K562 (cell line): ENCODE measurements around the gene YPEL5. TPM values are rescaled to one million over a fixed set of nuclear protein-coding genes. Genes with fewer than 3 reads are reported as not detected.

Experiments used
- CBFA2T3 ChIP-seq: fragments of 450-650 bp; IDR thresholded peaks from 2 replicates; pipeline ENCODE4 v1.6.1; 2017
- CBX2 ChIP-seq: fragments of 200-600 bp; sonication (generic); IDR thresholded peaks from one replicate; pipeline ENCODE4 v1.6.1; 2012; ENCODE audit warnings: mild to moderate bottlenecking, low read length, inconsistent platforms; ENCODE audit not compliant: insufficient read depth, poor library complexity, severe bottlenecking
- L3MBTL2 ChIP-seq: fragments of 450-650 bp; IDR thresholded peaks from 2 replicates; pipeline ENCODE4 v1.6.1; 2016; ENCODE audit warnings: mild to moderate bottlenecking, moderate library complexity
- MAFG ChIP-seq: fragments of 450-650 bp; conservative IDR thresholded peaks from 2 replicates; pipeline ENCODE4 v1.6.1; 2016; ENCODE audit warnings: missing genetic modification characterization, missing compliant biosample characterization
- RBM14 ChIP-seq: fragments of 200-400 bp; formaldehyde crosslinking; IDR thresholded peaks from 2 replicates; pipeline ENCODE4 v1.6.1; 2018; ENCODE audit warnings: low read depth, mild to moderate bottlenecking, low read length, moderate library complexity, borderline replicate concordance; ENCODE audit not compliant: insufficient read depth
- STAT5A ChIP-seq: IDR thresholded peaks from 2 replicates; pipeline ENCODE4 v1.6.1; 2012; ENCODE audit warnings: low read length, inconsistent platforms, borderline replicate concordance
- ZNF133 ChIP-seq: fragments of 250-450 bp; sonication (Bioruptor Pico); IDR thresholded peaks from 2 replicates; pipeline ENCODE4 v1.4.0; 2020; ENCODE audit warnings: mild to moderate bottlenecking
- ZNF140 ChIP-seq: fragments of 250-450 bp; sonication (Bioruptor Pico); IDR thresholded peaks from 2 replicates; pipeline ENCODE4 v1.8.0; 2021; ENCODE audit warnings: moderate library complexity, mild to moderate bottlenecking, inconsistent platforms
- ZNF239 ChIP-seq: fragments of 250-450 bp; sonication (Bioruptor Pico); IDR thresholded peaks from 2 replicates; pipeline ENCODE4 v1.4.0; 2020; ENCODE audit warnings: mild to moderate bottlenecking
- ZNF431 ChIP-seq: sonication (generic); formaldehyde crosslinking; IDR thresholded peaks from 2 replicates; pipeline ENCODE4 v1.8.0; 2022; ENCODE audit warnings: mild to moderate bottlenecking, missing genetic modification reagents
- ZNF436 ChIP-seq: fragments of 250-450, 450-650 bp; sonication (Bioruptor Pico); formaldehyde crosslinking; IDR thresholded peaks from 2 replicates; pipeline ENCODE4 v1.7.0; 2020; ENCODE audit warnings: mild to moderate bottlenecking
- polyA plus RNA-seq, 8 experiments: library from polyadenylated mRNA; depleted of rRNA in 4 of 8; stranded (reverse) in 5 of 8; unstranded in 3 of 8; fragments of >200 nt; fragmentation: Nextera tagmentation in 2 of 8; fragmentation: Illumina TruSeq in 1 of 8; extraction: Ambion mirVana in 2 of 8; extraction: Trizol in 1 of 8; gene quantifications; 2 replicates each; pipeline versions ENCODE4 v1.2.1 to v1.2.3, GENCODE V29; 2011 to 2014; ENCODE audit warnings: inconsistent platforms in 1 of 8, missing spikeins in 1 of 8
- total RNA-seq, 7 experiments: library from RNA; depleted of rRNA in 6 of 7; stranded (reverse); fragments of >200 nt in 6 of 7; fragmentation: Illumina TruSeq in 2 of 7; extraction: Trizol in 2 of 7; gene quantifications; 2 replicates each; pipeline versions ENCODE4 v1.2.1 to v1.2.3, GENCODE V29; 2011 to 2021; ENCODE audit warnings: low replicate concordance in 1 of 7
- TF ChIP-seq, protein P1 (sequence below): sonication (generic); formaldehyde crosslinking; IDR thresholded peaks from 2 replicates; pipeline ENCODE4 v1.8.0; 2023; ENCODE audit warnings: missing genetic modification reagents, mild to moderate bottlenecking, borderline replicate concordance
- TF ChIP-seq, protein P2 (sequence below): sonication (generic); formaldehyde crosslinking; IDR thresholded peaks from 2 replicates; pipeline ENCODE4 v1.8.0; 2022; ENCODE audit warnings: missing genetic modification reagents, mild to moderate bottlenecking, moderate library complexity, borderline replicate concordance
- TF ChIP-seq, protein P3 (sequence below): fragments of 250-450 bp; sonication (Bioruptor Pico); IDR thresholded peaks from 2 replicates; pipeline ENCODE4 v1.4.0; 2020; ENCODE audit warnings: mild to moderate bottlenecking, moderate library complexity
- TF ChIP-seq, protein P4 (sequence below): sonication (generic); formaldehyde crosslinking; IDR thresholded peaks from 2 replicates; pipeline ENCODE4 v1.8.0; 2022; ENCODE audit warnings: missing genetic modification reagents, mild to moderate bottlenecking, borderline replicate concordance
- TF ChIP-seq, protein P5 (sequence below): fragments of 450-650 bp; formaldehyde crosslinking; IDR thresholded peaks from 2 replicates; pipeline ENCODE4 v1.4.0; 2020; ENCODE audit warnings: mild to moderate bottlenecking, moderate library complexity

YPEL5 gene
- total and polyA plus RNA-seq, 9 of the 15 experiments (the other 6 are each of a cell fraction or from before 2014, with no cell fraction given) = 5.4 to 34.4 (median 12.3) TPM

DNA sequence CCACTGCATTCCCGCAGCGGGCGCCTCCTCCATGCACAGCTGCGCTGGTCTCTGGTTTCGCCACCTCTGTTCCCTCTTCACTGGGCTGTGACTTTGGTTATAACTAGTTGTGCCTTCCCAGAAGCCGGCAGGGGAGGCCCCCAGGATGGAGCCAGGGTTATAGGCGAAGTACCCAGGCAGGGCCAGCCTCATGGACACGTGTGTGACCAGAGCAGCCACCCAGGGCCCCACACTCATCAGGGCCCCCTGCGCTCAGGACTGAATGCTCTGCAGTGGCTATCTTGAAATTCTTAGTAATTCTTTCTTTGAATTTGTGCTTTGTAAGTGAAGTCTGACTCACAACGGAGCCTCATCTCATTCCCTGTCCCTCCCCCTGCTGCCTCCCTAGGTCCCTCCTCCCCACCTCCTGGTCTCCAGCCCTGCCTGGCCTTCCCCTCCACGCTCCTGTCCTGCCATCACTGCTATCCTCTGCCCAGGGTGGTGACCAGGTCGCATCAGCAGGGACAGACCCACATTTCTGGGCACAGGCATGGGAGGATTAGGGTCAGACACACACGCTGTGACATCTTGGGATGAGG, 46.4 kb downstream of the YPEL5 start (continued):
- TF ChIP-seq, protein P1, sequence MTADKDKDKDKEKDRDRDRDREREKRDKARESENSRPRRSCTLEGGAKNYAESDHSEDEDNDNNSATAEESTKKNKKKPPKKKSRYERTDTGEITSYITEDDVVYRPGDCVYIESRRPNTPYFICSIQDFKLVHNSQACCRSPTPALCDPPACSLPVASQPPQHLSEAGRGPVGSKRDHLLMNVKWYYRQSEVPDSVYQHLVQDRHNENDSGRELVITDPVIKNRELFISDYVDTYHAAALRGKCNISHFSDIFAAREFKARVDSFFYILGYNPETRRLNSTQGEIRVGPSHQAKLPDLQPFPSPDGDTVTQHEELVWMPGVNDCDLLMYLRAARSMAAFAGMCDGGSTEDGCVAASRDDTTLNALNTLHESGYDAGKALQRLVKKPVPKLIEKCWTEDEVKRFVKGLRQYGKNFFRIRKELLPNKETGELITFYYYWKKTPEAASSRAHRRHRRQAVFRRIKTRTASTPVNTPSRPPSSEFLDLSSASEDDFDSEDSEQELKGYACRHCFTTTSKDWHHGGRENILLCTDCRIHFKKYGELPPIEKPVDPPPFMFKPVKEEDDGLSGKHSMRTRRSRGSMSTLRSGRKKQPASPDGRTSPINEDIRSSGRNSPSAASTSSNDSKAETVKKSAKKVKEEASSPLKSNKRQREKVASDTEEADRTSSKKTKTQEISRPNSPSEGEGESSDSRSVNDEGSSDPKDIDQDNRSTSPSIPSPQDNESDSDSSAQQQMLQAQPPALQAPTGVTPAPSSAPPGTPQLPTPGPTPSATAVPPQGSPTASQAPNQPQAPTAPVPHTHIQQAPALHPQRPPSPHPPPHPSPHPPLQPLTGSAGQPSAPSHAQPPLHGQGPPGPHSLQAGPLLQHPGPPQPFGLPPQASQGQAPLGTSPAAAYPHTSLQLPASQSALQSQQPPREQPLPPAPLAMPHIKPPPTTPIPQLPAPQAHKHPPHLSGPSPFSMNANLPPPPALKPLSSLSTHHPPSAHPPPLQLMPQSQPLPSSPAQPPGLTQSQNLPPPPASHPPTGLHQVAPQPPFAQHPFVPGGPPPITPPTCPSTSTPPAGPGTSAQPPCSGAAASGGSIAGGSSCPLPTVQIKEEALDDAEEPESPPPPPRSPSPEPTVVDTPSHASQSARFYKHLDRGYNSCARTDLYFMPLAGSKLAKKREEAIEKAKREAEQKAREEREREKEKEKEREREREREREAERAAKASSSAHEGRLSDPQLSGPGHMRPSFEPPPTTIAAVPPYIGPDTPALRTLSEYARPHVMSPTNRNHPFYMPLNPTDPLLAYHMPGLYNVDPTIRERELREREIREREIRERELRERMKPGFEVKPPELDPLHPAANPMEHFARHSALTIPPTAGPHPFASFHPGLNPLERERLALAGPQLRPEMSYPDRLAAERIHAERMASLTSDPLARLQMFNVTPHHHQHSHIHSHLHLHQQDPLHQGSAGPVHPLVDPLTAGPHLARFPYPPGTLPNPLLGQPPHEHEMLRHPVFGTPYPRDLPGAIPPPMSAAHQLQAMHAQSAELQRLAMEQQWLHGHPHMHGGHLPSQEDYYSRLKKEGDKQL (CRISPR knock-in tag) = no peak
- TF ChIP-seq ZNF140 (CRISPR knock-in tag) = no peak
- TF ChIP-seq RBM14 = no peak
- no peak for TF ChIP-seq ZNF239 (CRISPR knock-in tag)
- TF ChIP-seq, protein P2, sequence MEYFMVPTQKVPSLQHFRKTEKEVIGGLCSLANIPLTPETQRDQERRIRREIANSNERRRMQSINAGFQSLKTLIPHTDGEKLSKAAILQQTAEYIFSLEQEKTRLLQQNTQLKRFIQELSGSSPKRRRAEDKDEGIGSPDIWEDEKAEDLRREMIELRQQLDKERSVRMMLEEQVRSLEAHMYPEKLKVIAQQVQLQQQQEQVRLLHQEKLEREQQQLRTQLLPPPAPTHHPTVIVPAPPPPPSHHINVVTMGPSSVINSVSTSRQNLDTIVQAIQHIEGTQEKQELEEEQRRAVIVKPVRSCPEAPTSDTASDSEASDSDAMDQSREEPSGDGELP (CRISPR knock-in tag) = peak; percentile 71
- no peak for TF ChIP-seq CBX2
- TF ChIP-seq, protein P3, sequence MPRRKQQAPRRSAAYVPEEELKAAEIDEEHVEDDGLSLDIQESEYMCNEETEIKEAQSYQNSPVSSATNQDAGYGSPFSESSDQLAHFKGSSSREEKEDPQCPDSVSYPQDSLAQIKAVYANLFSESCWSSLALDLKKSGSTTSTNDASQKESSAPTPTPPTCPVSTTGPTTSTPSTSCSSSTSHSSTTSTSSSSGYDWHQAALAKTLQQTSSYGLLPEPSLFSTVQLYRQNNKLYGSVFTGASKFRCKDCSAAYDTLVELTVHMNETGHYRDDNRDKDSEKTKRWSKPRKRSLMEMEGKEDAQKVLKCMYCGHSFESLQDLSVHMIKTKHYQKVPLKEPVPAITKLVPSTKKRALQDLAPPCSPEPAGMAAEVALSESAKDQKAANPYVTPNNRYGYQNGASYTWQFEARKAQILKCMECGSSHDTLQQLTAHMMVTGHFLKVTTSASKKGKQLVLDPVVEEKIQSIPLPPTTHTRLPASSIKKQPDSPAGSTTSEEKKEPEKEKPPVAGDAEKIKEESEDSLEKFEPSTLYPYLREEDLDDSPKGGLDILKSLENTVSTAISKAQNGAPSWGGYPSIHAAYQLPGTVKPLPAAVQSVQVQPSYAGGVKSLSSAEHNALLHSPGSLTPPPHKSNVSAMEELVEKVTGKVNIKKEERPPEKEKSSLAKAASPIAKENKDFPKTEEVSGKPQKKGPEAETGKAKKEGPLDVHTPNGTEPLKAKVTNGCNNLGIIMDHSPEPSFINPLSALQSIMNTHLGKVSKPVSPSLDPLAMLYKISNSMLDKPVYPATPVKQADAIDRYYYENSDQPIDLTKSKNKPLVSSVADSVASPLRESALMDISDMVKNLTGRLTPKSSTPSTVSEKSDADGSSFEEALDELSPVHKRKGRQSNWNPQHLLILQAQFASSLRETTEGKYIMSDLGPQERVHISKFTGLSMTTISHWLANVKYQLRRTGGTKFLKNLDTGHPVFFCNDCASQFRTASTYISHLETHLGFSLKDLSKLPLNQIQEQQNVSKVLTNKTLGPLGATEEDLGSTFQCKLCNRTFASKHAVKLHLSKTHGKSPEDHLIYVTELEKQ (CRISPR knock-in tag) = no peak
- peak; percentile 55 for TF ChIP-seq CBFA2T3
- no peak for TF ChIP-seq ZNF133 (CRISPR knock-in tag)
- peak; percentile 39 for TF ChIP-seq L3MBTL2
- no peak for TF ChIP-seq ZNF431 (CRISPR knock-in tag)
- TF ChIP-seq, protein P4, sequence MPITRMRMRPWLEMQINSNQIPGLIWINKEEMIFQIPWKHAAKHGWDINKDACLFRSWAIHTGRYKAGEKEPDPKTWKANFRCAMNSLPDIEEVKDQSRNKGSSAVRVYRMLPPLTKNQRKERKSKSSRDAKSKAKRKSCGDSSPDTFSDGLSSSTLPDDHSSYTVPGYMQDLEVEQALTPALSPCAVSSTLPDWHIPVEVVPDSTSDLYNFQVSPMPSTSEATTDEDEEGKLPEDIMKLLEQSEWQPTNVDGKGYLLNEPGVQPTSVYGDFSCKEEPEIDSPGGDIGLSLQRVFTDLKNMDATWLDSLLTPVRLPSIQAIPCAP (CRISPR knock-in tag) = no peak
- TF ChIP-seq, protein P5, sequence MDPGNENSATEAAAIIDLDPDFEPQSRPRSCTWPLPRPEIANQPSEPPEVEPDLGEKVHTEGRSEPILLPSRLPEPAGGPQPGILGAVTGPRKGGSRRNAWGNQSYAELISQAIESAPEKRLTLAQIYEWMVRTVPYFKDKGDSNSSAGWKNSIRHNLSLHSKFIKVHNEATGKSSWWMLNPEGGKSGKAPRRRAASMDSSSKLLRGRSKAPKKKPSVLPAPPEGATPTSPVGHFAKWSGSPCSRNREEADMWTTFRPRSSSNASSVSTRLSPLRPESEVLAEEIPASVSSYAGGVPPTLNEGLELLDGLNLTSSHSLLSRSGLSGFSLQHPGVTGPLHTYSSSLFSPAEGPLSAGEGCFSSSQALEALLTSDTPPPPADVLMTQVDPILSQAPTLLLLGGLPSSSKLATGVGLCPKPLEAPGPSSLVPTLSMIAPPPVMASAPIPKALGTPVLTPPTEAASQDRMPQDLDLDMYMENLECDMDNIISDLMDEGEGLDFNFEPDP (CRISPR knock-in tag) = 0 out of 2 replicates have a peak, but pooled peaks have one; percentile 72
- no peak for TF ChIP-seq STAT5A
- no peak for TF ChIP-seq MAFG (tag)
- no peak for TF ChIP-seq ZNF436 (CRISPR knock-in tag)
